ENCODE data around the gene FGR.

Gene FGR

GRCh38 chr1:27562534-27563340 is 72.2 kb downstream of the FGR start:
- no peak overlapping the region for H3K4me3 ChIP-seq (ENCODE audit: low read length)
- DNase-seq (ENCODE audit: low read depth, low spot score): no peak

Measured in Jurkat, Clone E6-1 (cell line).